Adrenal gland (tissue), 5 donors: Measurements from ENCODE around the gene EIF3J.

Source experiments
- CTCF ChIP-seq, 6 experiments: fragments of 450-650 bp in 4 of 6; fragments of 200-600 bp in 2 of 6; sonication (generic) in 1 of 6; IDR thresholded peaks; 1 replicate in 5 of 6; 2 replicates in 1 of 6; pipeline versions ENCODE4 v1.5.1 to v1.8.0; 2016 to 2021; ENCODE audit warnings: antibody characterized with exemption in 6 of 6, mild to moderate bottlenecking in 2 of 6, moderate library complexity in 1 of 6
- POLR2A ChIP-seq, 2 donors: fragments of 450-650 bp; IDR thresholded peaks; one replicate each; pipeline ENCODE4 v1.6.1; 2017; ENCODE audit warnings: antibody characterized with exemption in 2 of 2, mild to moderate bottlenecking in 2 of 2, moderate library complexity in 1 of 2
- donor health status: DM: no; HTN: no; CAD: no.

GRCh38 chr15:44489464-44489863 lies 47.5 kb upstream of the EIF3J start:
- TF ChIP-seq CTCF (IDR thresholded peaks at IDR 0.05) (no peak), POLR2A (IDR thresholded peaks at IDR 0.05) (no peak)
